ENCODE results near the gene FAR2. TPM values are rescaled to one million over a fixed set of nuclear protein-coding genes. Genes with fewer than 3 reads are reported as not detected.

The FAR2 gene
- total RNA-seq, 3 donors from 2014 or later = 8.2 to 18.2 (median 9.8) TPM

- TF ChIP-seq POLR2A (IDR thresholded peaks at IDR 0.05) = no peak
- TF ChIP-seq POLR2AphosphoS5 (IDR thresholded peaks at IDR 0.05) = no peak
- no peaks in the 10 kb centered on the region for H3K27me3 ChIP-seq
- DNase-seq (ENCODE audit: low spot score in 2 of 2) = no peak
- H3K4me3 ChIP-seq = no peak overlapping the region
- H3K4me1 ChIP-seq = no peaks in the 10 kb centered on the region
- no peak overlapping the region for H3K27ac ChIP-seq
- H3K36me3 ChIP-seq = no peaks in the 10 kb centered on the region
- H3K9me3 ChIP-seq = no peaks in the 10 kb centered on the region
- intact Hi-C loops (cut with DNase I; ENCODE audit: low total_unique reads) = no loop called here
Observed at GRCh38 chr12:29212682-29213403, 63.8 kb downstream of the FAR2 start.

- intact Hi-C loops (cut with DNase I; ENCODE audit: low total_unique reads) = no loop called here
- DNase-seq (ENCODE audit: low spot score in 2 of 2) = no peak
Observed at GRCh38 chr12:29216266-29216665, 67.2 kb downstream of the FAR2 start.

GRCh38 chr12:29216797-29217575 lies 67.9 kb downstream of the FAR2 start:
- peaks cover 0 to 5% of the 10 kb centered on the region in 2 donors for H3K9me3 ChIP-seq
- no peak overlapping the region for H3K4me3 ChIP-seq
- H3K27ac ChIP-seq = no peak overlapping the region
- intact Hi-C loops (cut with DNase I; ENCODE audit: low total_unique reads) = no loop called here
- no peak for TF ChIP-seq POLR2AphosphoS5 (IDR thresholded peaks at IDR 0.05)
- no peak for TF ChIP-seq POLR2A (IDR thresholded peaks at IDR 0.05)
- TF ChIP-seq CTCF (IDR thresholded peaks at IDR 0.05) = no peak
- H3K4me1 ChIP-seq = no peaks in the 10 kb centered on the region
- H3K36me3 ChIP-seq = no peaks in the 10 kb centered on the region
- no peaks in the 10 kb centered on the region for H3K27me3 ChIP-seq
- DNase-seq (ENCODE audit: low spot score in 2 of 2) = no peak

More at GRCh38 chr12:29216266-29216665, 67.2 kb downstream of the FAR2 start:
- no peaks in the 10 kb centered on the region for H3K36me3 ChIP-seq
- TF ChIP-seq POLR2A (IDR thresholded peaks at IDR 0.05) (no peak), POLR2AphosphoS5 (IDR thresholded peaks at IDR 0.05) (no peak)
- no peaks in the 10 kb centered on the region for H3K27me3 ChIP-seq
- no peaks in the 10 kb centered on the region for H3K4me1 ChIP-seq
- no peak overlapping the region for H3K27ac ChIP-seq
- H3K4me3 ChIP-seq = no peak overlapping the region
- H3K9me3 ChIP-seq = peaks cover 0 to 5% of the 10 kb centered on the region in 2 donors

- no peak overlapping the region for H3K4me3 ChIP-seq
- TF ChIP-seq POLR2A (IDR thresholded peaks at IDR 0.05) = no peak
- no peak for TF ChIP-seq CTCF (IDR thresholded peaks at IDR 0.05)
- TF ChIP-seq POLR2AphosphoS5 (IDR thresholded peaks at IDR 0.05) = no peak
- H3K36me3 ChIP-seq = no peaks in the 10 kb centered on the region
Observed at GRCh38 chr12:29220632-29221336, 71.7 kb downstream of the FAR2 start.

GRCh38 chr12:29222200-29222599 lies 73.1 kb downstream of the FAR2 start:
- Histone ChIP-seq H3K27ac (no peak overlapping the region), H3K27me3 (no peaks in the 10 kb centered on the region), H3K9me3 (peaks cover 0 to 5% of the 10 kb centered on the region in 2 donors), H3K36me3 (no peaks in the 10 kb centered on the region), H3K4me1 (no peaks in the 10 kb centered on the region), H3K4me3 (no peak overlapping the region)
- intact Hi-C loops (cut with DNase I; ENCODE audit: low total_unique reads) = no loop called here
- DNase-seq (ENCODE audit: low spot score in 2 of 2) = no peak
- no peak for TF ChIP-seq POLR2AphosphoS5 (IDR thresholded peaks at IDR 0.05)
- TF ChIP-seq POLR2A (IDR thresholded peaks at IDR 0.05) = no peak
- TF ChIP-seq CTCF (IDR thresholded peaks at IDR 0.05) = no peak

More at GRCh38 chr12:29220632-29221336, 71.7 kb downstream of the FAR2 start:
- Histone ChIP-seq H3K27ac (no peak overlapping the region), H3K4me1 (no peaks in the 10 kb centered on the region), H3K9me3 (peaks cover 0 to 5% of the 10 kb centered on the region in 2 donors), H3K27me3 (no peaks in the 10 kb centered on the region)
- intact Hi-C loops (cut with DNase I; ENCODE audit: low total_unique reads) = no loop called here
- DNase-seq (ENCODE audit: low spot score in 2 of 2) = no peak
